ENCODE results near the gene FNDC3A. TPM values are rescaled to one million over a fixed set of nuclear protein-coding genes. Genes with fewer than 3 reads are reported as not detected.

Gene FNDC3A
- total RNA-seq, 1 donor from 2014 or later = 69.3 TPM

DNA sequence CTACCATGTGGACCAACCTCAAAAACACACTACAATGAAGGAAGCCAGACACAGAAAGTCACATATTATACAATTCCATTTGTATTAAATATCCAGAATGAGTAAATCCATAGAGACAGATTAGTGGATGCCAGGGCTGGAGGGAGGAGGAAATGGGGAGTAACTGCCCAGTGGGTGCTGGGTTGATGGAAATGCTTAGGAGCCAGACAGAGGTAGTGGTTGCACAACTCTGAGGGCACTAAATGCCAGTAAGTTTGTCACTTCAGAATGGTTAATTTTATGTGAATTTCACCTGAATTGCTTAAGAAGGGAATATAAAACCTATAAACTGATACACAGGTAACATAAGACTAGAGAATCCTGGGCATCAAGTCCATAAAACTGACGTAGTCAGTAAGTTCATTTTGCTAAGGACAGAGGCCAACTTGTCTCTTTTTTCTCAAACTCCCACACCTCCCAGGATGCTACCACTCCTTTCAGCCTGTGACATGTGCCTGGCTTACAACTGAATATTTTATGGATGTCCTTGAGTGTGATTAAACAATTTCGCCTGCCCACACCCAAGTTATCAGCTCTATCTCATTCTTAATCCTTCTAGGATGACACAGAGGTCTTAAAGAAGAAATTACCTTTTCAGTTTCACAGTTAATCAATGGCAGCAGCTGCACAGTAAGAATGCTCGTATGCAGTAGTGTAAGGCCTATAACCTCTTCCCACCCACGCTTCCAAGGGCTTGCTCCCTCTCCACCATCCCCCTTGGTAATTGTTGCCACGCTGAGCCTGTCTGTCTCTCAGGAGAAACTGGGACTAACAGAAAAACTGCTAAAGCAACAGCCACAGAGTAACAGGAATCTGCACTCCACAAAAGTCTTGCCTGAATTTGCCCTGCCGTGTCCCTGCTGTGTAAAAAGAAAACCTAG is 238.5 kb downstream of the FNDC3A start:
- Histone ChIP-seq H3K9ac (no peak overlapping the region), H2AFZ (replicated peaks) (no peak overlapping the region), H3K27me3 (peaks cover 34% of the 10 kb centered on the region), H3K79me2 (ENCODE audit: low read depth) (no peaks in the 10 kb centered on the region), H3K36me3 (no peaks in the 10 kb centered on the region), H4K20me1 (ENCODE audit: low read depth) (no peaks in the 10 kb centered on the region), H3K4me1 (no peaks in the 10 kb centered on the region), H3K9me3 (ENCODE audit: low read depth) (no peaks in the 10 kb centered on the region), H3F3A (ENCODE audit: low read depth) (peaks cover 8% of the 10 kb centered on the region), H3K4me2 (no peak overlapping the region), H3K4me3 (no peak overlapping the region), H3K27ac (no peak overlapping the region)
- Mint-ChIP-seq H3K4me1 (peaks cover 23% of the 10 kb centered on the region), H3K27ac (no peak overlapping the region), H3K36me3 (peaks cover 10% of the 10 kb centered on the region), H3K9me3 (no peaks in the 10 kb centered on the region), H3K27me3 (ENCODE audit: insufficient read depth, low read depth) (peaks cover 28% of the 10 kb centered on the region), H3K4me3 (no peak overlapping the region)
- no peak for DNase-seq (ENCODE audit: low spot score)
- TF ChIP-seq, protein P1, sequence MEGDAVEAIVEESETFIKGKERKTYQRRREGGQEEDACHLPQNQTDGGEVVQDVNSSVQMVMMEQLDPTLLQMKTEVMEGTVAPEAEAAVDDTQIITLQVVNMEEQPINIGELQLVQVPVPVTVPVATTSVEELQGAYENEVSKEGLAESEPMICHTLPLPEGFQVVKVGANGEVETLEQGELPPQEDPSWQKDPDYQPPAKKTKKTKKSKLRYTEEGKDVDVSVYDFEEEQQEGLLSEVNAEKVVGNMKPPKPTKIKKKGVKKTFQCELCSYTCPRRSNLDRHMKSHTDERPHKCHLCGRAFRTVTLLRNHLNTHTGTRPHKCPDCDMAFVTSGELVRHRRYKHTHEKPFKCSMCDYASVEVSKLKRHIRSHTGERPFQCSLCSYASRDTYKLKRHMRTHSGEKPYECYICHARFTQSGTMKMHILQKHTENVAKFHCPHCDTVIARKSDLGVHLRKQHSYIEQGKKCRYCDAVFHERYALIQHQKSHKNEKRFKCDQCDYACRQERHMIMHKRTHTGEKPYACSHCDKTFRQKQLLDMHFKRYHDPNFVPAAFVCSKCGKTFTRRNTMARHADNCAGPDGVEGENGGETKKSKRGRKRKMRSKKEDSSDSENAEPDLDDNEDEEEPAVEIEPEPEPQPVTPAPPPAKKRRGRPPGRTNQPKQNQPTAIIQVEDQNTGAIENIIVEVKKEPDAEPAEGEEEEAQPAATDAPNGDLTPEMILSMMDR (IDR thresholded peaks at IDR 0.05) = no peak
- no peak for TF ChIP-seq EZH2 (IDR thresholded peaks at IDR 0.05)
- TF ChIP-seq EZH2phosphoT487 (IDR thresholded peaks at IDR 0.05) = no peak

DNA sequence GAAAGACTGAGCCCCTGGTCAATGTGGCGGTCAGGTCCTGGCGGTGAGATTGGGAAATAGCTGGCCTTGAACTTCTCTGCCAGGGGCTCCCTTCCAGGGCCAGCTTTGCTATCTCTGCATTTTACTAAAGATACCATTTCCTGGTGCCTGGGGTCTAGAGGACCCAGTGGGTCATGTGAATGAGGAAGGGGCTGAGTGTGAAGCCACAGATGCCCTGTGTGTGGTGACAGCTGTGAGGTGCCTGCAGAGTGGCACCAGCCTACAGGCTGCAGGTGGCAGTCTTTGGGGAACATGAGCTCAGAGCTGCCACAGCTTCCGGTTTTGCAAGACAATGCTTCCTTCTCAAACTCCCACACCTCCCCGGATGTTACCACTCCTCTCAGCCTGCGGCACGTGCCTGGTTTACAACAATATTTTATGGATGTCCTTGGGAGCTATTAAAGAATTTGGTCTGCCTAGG is 239.2 kb downstream of the FNDC3A start:
- peaks cover 12% of the 10 kb centered on the region for H3K36me3 Mint-ChIP-seq
- no peak overlapping the region for H3K27ac Mint-ChIP-seq
- no peak for TF ChIP-seq EZH2 (IDR thresholded peaks at IDR 0.05)
- TF ChIP-seq, protein P1 (IDR thresholded peaks at IDR 0.05) = no peak
- no peak overlapping the region for H3K27ac ChIP-seq
- H2AFZ ChIP-seq (replicated peaks) = no peak overlapping the region
- no peak overlapping the region for H3K9ac ChIP-seq
- H3K4me2 ChIP-seq = no peak overlapping the region
- H3K27me3 Mint-ChIP-seq (ENCODE audit: insufficient read depth, low read depth) = peaks cover 35% of the 10 kb centered on the region
- H3K79me2 ChIP-seq (ENCODE audit: low read depth) = no peaks in the 10 kb centered on the region
- no peaks in the 10 kb centered on the region for H3K9me3 ChIP-seq (ENCODE audit: low read depth)
- no peaks in the 10 kb centered on the region for H4K20me1 ChIP-seq (ENCODE audit: low read depth)
- H3K4me3 Mint-ChIP-seq = peak overlapping the region; percentile 20
- H3K4me1 ChIP-seq = no peaks in the 10 kb centered on the region
- H3K9me3 Mint-ChIP-seq = no peaks in the 10 kb centered on the region
- H3K27me3 ChIP-seq = peaks cover 40% of the 10 kb centered on the region
- H3K4me3 ChIP-seq = no peak overlapping the region
- peaks cover 15% of the 10 kb centered on the region for H3F3A ChIP-seq (ENCODE audit: low read depth)
- peaks cover 27% of the 10 kb centered on the region for H3K4me1 Mint-ChIP-seq
- H3K36me3 ChIP-seq = no peaks in the 10 kb centered on the region
- no peak for DNase-seq (ENCODE audit: low spot score)

DNA sequence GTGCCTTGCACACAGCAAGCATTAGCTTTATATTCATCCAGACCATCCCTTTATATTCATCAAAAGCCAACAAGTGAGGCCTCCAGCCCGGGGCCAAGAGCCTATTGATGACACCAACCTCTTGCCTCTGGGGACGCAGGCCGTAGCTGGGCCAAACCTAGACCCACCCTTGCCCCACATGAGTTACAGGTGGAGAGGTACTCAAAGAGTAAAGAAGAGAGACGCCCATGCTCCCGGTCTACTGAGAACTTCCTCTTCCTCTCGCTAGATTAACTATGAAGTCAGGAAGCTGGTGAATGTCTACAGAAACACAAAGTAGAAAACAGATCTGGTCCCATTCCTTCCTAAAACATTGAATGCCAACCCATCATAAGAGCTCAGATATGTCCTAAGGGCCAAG is 240.6 kb downstream of the FNDC3A start:
- Mint-ChIP-seq H3K9me3 (peaks cover 2% of the 10 kb centered on the region), H3K36me3 (peaks cover 7% of the 10 kb centered on the region), H3K4me3 (no peak overlapping the region), H3K27me3 (ENCODE audit: insufficient read depth, low read depth) (peaks cover 42% of the 10 kb centered on the region), H3K27ac (no peak overlapping the region), H3K4me1 (peaks cover 29% of the 10 kb centered on the region)
- H3F3A ChIP-seq (ENCODE audit: low read depth) = peaks cover 17% of the 10 kb centered on the region
- TF ChIP-seq EZH2phosphoT487 (IDR thresholded peaks at IDR 0.05) (no peak), EZH2 (IDR thresholded peaks at IDR 0.05) (no peak)
- TF ChIP-seq, protein P1 (IDR thresholded peaks at IDR 0.05) = no peak
- H2AFZ ChIP-seq (replicated peaks) = no peak overlapping the region
- no peaks in the 10 kb centered on the region for H3K79me2 ChIP-seq (ENCODE audit: low read depth)
- no peaks in the 10 kb centered on the region for H3K9me3 ChIP-seq (ENCODE audit: low read depth)
- DNase-seq (ENCODE audit: low spot score) = no peak
- H3K4me3 ChIP-seq = no peak overlapping the region
- H3K27me3 ChIP-seq = peaks cover 54% of the 10 kb centered on the region
- H3K4me1 ChIP-seq = no peaks in the 10 kb centered on the region
- no peak overlapping the region for H3K9ac ChIP-seq
- peaks cover 4% of the 10 kb centered on the region for H4K20me1 ChIP-seq (ENCODE audit: low read depth)
- no peak overlapping the region for H3K4me2 ChIP-seq
- H3K36me3 ChIP-seq = no peaks in the 10 kb centered on the region
- H3K27ac ChIP-seq = no peak overlapping the region

Data from neural progenitor cell (in vitro differentiated cells).